Adrenal gland (tissue), 12 donors: ENCODE data around the gene SLC8B1. TPM values are rescaled to one million over a fixed set of nuclear protein-coding genes. Genes with fewer than 3 reads are reported as not detected.

Source experiments
- DNase-seq, 7 donors: peaks; one replicate each; pipeline ENCODE4 v3.0.0-alpha.2; 2019 to 2020
- H3K27ac ChIP-seq, 5 donors: fragments of 200-600 bp; sonication (generic) in 4 of 5; 1 replicate in 3 of 5; 2 replicates in 2 of 5; pipeline versions ENCODE4 v1.5.1 to v1.8.0; 2016 to 2020; ENCODE audit warnings: mild to moderate bottlenecking in 1 of 5
- H3K27me3 ChIP-seq: fragments of 200-600 bp; 2 replicates; pipeline ENCODE4 v1.8.0; 2021
- H3K36me3 ChIP-seq, 2 donors: fragments of 200-600 bp; replicated peaks in 1 of 2; 1 replicate in 1 of 2; 2 replicates in 1 of 2; pipeline versions ENCODE4 v1.5.1 to v1.8.0; 2018 to 2022
- H3K4me1 ChIP-seq, 2 donors: fragments of 200-600 bp; replicated peaks in 1 of 2; 1 replicate in 1 of 2; 2 replicates in 1 of 2; pipeline versions ENCODE4 v1.5.1 to v1.8.0; 2018 to 2021
- H3K4me3 ChIP-seq, 4 donors: fragments of 200-600 bp; sonication (generic) in 3 of 4; one replicate each; pipeline ENCODE4 v1.5.1; 2016 to 2018
- H3K9me3 ChIP-seq, 3 donors: fragments of 200-600 bp; sonication (generic) in 1 of 3; replicated peaks in 1 of 3; 1 replicate in 2 of 3; 2 replicates in 1 of 3; pipeline versions ENCODE4 v1.5.1 to v1.8.0; 2016 to 2021
- POLR2A ChIP-seq, 2 donors: fragments of 450-650 bp; IDR thresholded peaks; one replicate each; pipeline ENCODE4 v1.6.1; 2017; ENCODE audit warnings: antibody characterized with exemption in 2 of 2, mild to moderate bottlenecking in 2 of 2, moderate library complexity in 1 of 2
- WGBS, 4 donors: extraction: QIAGEN DNeasy Blood & Tissue Kit in 2 of 4; methylation state at CpG; one replicate each; pipeline versions ENCODE4 v1.1.5 to v1.1.7; 2013 to 2017; 5-methylcytosine and 5-hydroxymethylcytosine counted together
- intact Hi-C, 2 donors: fragments of 100-400 bp; cut with DNase I; formaldehyde crosslinking; loops; one replicate each; pipeline versions ENCODE4 v1.14.1 to v1.15.0; 2022 to 2023
- polyA plus RNA-seq, 3 donors: library from polyadenylated mRNA; stranded (reverse); fragments of 200-250 nt in 2 of 3; fragments of 350-450 nt in 1 of 3; fragmentation: Illumina TruSeq in 1 of 3; extraction: RNeasy Lipid Tissue Mini Kit (QIAGEN cat#74804) in 1 of 3; gene quantifications; one replicate each; pipeline ENCODE4 v1.2.3, GENCODE V29; 2013 to 2014
- total RNA-seq, 9 donors: library from RNA; depleted of rRNA in 4 of 9; stranded (reverse); fragments of >200 nt in 4 of 9; fragments of 120-200 nt in 1 of 9; fragmentation: NEBNext Ultra II Directional in 1 of 9; extraction: Animal tissue kit (Norgen Biotek cat#: 25700) in 1 of 9; gene quantifications; one replicate each; pipeline versions ENCODE4 v1.1.0 to v1.2.4, GENCODE V29; 2013 to 2023
- TF ChIP-seq, protein P1 (sequence below), 6 experiments: fragments of 450-650 bp in 4 of 6; fragments of 200-600 bp in 2 of 6; sonication (generic) in 1 of 6; IDR thresholded peaks; 1 replicate in 5 of 6; 2 replicates in 1 of 6; pipeline versions ENCODE4 v1.5.1 to v1.8.0; 2016 to 2021; ENCODE audit warnings: antibody characterized with exemption in 6 of 6, mild to moderate bottlenecking in 2 of 6, moderate library complexity in 1 of 6
- donor health status: healthy with polysubstance abuse.
- donor health status: Bipolar disorder and iron deficiency.
- donor health status: DM: yes; HTN: yes; CAD: no.
- donor health status: DM: no; HTN: no; CAD: no.
- donor health status: DM: no; HTN: no; CAD: no.
- donor health status: DM: yes; HTN: yes; CAD: no.

Gene SLC8B1
- total and polyA plus RNA-seq, 12 donors = 67.6 to 288 (median 188) TPM

DNA sequence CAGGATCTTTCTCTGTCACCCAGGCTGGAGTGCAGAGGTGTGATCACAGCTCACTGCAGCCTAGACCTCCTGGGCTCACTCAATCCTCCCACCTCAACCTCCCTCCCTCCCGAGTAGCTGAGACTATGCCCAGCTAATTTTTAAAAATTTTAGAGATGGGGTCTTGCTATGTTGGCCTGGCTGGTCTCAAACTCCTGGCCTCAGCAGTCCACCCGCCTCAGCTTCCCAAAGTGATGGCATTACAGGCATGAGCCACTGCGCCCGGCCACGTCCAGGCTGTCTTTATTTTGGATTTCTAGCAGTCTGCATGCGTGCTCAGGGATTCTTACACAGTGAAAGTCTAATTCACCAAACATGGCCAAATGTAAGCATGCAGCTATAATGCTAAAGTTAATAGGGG lies 17.8 kb downstream of the SLC8B1 start:
- Histone ChIP-seq H3K36me3 (peaks cover 0 to 90% of the 10 kb centered on the region in 2 donors), H3K4me3 (no peak overlapping the region), H3K4me1 (no peaks in the 10 kb centered on the region), H3K27me3 (no peaks in the 10 kb centered on the region), H3K27ac (no peak overlapping the region), H3K9me3 (no peaks in the 10 kb centered on the region)
- intact Hi-C loops = loop anchor here (5.0 to 10.0 kb wide), 2 partner anchors 50 to 108 kb away; partner anchors contain the start of gene SDSL (in 1 of the 2)
- no peak for DNase-seq
- 92 to 96% (median 95%) methylated on average over 6 of the region's 6 CpGs for WGBS, 4 donors
- no peak for TF ChIP-seq POLR2A (IDR thresholded peaks at IDR 0.05)
- TF ChIP-seq, protein P1, sequence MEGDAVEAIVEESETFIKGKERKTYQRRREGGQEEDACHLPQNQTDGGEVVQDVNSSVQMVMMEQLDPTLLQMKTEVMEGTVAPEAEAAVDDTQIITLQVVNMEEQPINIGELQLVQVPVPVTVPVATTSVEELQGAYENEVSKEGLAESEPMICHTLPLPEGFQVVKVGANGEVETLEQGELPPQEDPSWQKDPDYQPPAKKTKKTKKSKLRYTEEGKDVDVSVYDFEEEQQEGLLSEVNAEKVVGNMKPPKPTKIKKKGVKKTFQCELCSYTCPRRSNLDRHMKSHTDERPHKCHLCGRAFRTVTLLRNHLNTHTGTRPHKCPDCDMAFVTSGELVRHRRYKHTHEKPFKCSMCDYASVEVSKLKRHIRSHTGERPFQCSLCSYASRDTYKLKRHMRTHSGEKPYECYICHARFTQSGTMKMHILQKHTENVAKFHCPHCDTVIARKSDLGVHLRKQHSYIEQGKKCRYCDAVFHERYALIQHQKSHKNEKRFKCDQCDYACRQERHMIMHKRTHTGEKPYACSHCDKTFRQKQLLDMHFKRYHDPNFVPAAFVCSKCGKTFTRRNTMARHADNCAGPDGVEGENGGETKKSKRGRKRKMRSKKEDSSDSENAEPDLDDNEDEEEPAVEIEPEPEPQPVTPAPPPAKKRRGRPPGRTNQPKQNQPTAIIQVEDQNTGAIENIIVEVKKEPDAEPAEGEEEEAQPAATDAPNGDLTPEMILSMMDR (IDR thresholded peaks at IDR 0.05) = no peak

DNA sequence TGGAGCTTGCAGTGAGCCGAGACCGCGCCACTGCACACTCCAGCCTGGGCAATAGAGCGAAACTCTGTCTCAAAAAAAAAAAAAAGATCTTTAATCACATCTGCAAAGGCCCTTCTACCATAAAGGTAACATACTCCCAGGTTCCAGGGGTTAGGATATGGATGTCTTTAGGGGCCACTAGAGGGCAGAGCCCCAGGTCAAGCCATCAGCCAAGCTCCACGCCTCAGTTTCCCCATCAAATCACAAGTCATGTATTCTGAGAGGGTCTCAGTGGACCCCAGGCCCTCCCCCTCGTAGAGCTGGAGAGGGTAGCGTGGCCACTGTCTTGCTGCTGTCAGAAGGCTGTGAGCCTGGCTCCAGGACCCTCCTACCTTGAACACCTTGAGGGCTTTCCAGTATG lies 18.8 kb downstream of the SLC8B1 start:
- Histone ChIP-seq H3K27ac (no peak overlapping the region), H3K27me3 (no peaks in the 10 kb centered on the region), H3K9me3 (no peaks in the 10 kb centered on the region), H3K4me3 (no peak overlapping the region), H3K4me1 (no peaks in the 10 kb centered on the region), H3K36me3 (peaks cover 0 to 99% of the 10 kb centered on the region in 2 donors)
- TF ChIP-seq POLR2A (IDR thresholded peaks at IDR 0.05) = no peak
- TF ChIP-seq, protein P1 (IDR thresholded peaks at IDR 0.05) = peak in 1 of 6 experiments; percentile 4
- no peak for DNase-seq
- WGBS, 4 donors = 94 to 98% (median 95%) methylated on average over 5 to 7 of the region's 7 CpGs
- intact Hi-C loops = loop anchor here (5.0 to 10.0 kb wide), 2 partner anchors 51 to 109 kb away; partner anchors contain the start of gene SDSL (in 1 of the 2)

DNA sequence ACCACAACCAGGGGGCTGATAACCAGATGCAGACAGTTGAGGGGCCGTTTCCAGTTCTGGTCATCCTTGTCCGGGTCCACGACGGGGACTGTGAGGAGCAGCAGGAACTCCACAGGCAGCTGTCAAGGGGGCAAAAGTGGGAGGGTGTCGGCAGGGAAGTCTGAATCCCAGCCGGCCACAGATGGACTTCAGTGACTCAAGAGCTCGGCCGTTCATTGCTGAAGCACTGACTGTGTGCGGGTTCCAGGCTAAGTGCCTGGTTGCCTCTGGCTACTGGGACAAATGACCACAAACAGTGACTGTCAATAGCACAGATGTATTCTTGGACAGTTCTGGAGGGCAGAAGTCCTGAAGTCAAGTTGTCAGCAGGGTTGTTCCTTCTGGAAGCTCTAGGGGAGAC lies 19.6 kb downstream of the SLC8B1 start:
- no peaks in the 10 kb centered on the region for H3K27me3 ChIP-seq
- no peak overlapping the region for H3K27ac ChIP-seq
- H3K4me1 ChIP-seq = no peaks in the 10 kb centered on the region
- DNase-seq = no peak
- no peaks in the 10 kb centered on the region for H3K9me3 ChIP-seq
- TF ChIP-seq POLR2A (IDR thresholded peaks at IDR 0.05) = no peak
- H3K36me3 ChIP-seq = peaks cover 0 to 96% of the 10 kb centered on the region in 2 donors
- no peak overlapping the region for H3K4me3 ChIP-seq
- WGBS, 4 donors = 78 to 91% (median 83%) methylated on average over 6 to 9 of the region's 9 CpGs
- intact Hi-C loops = loop anchor here (5.0 to 10.0 kb wide), 2 partner anchors 52 to 109 kb away; partner anchors contain the start of gene SDSL (in 1 of the 2)

DNA sequence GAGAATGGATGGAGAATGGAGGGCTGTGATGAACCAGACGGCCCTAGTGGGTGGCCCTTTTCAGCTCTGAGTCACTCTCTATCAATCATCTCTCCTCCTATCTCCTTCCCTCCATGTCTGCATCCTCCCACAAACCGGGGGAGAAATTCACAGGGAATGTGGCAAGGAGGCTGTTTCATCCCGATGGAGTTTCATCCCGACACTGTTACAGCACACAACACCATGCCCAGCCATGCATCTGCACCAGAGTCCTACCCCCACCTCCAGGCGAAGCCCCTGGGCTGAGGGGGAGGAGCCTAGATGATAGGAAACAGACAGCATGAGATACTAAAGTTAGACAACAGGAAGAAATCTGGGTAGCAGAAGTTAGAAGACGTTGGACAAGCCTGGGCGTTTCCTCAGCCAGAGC lies 20.8 kb downstream of the SLC8B1 start:
- Histone ChIP-seq H3K9me3 (no peaks in the 10 kb centered on the region), H3K4me3 (no peak overlapping the region), H3K36me3 (peaks cover 0 to 94% of the 10 kb centered on the region in 2 donors), H3K27ac (no peak overlapping the region), H3K27me3 (no peaks in the 10 kb centered on the region), H3K4me1 (no peaks in the 10 kb centered on the region)
- intact Hi-C loops = loop anchor here (5.0 to 10.0 kb wide), 2 partner anchors 111 to 113 kb away; partner anchors contain the start of gene SDSL (in 1 of the 2)
- DNase-seq = no peak
- 40 to 56% (median 43%) methylated on average over 7 of the region's 7 CpGs for WGBS, 4 donors
- TF ChIP-seq, protein P1 (IDR thresholded peaks at IDR 0.05) = no peak
- no peak for TF ChIP-seq POLR2A (IDR thresholded peaks at IDR 0.05)

DNA sequence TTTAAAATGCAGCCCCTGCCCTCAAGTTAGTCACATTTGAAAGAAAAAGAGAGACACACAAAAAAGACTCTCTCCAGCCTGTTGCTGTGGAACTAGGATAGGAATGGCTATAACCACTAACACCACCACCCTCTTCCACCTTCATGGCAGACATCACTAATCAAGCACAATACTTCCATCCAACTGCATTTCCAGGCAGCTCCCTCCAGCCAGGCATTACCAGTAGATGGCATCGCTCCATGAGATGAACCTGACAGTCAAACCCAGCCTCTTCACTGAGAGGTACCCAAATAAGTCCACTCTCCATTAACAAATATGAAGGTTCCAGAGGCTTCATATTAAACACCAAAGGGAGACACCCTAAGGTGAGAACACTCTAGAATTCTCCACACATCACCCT lies 24.4 kb downstream of the SLC8B1 start:
- intact Hi-C loops = loop anchor here (5.0 to 10.0 kb wide), 2 partner anchors 114 to 117 kb away; partner anchors contain the start of gene SDSL (in 1 of the 2)
- peaks cover 0 to 95% of the 10 kb centered on the region in 2 donors for H3K36me3 ChIP-seq
- TF ChIP-seq, protein P1 (IDR thresholded peaks at IDR 0.05) = no peak
- no peak for TF ChIP-seq POLR2A (IDR thresholded peaks at IDR 0.05)

More for the DNA sequence above, 24.4 kb downstream of the SLC8B1 start:
- no peaks in the 10 kb centered on the region for H3K4me1 ChIP-seq
- H3K4me3 ChIP-seq = no peak overlapping the region
- no peak for DNase-seq
- no peaks in the 10 kb centered on the region for H3K9me3 ChIP-seq
- no peaks in the 10 kb centered on the region for H3K27me3 ChIP-seq
- H3K27ac ChIP-seq = no peak overlapping the region
- WGBS, 4 donors = 86 to 100% (median 99%) methylated on average over 1 of the region's 1 CpG
